Gastroesophageal sphincter (tissue), 3 donors: ENCODE measurements around the gene ADAMTSL3.

ENCODE experiments used
- EP300 ChIP-seq: sonication (generic); formaldehyde crosslinking; IDR thresholded peaks from one replicate; pipeline ENCODE4 v1.6.1; 2017; ENCODE audit warnings: antibody characterized with exemption, mild to moderate bottlenecking
- POLR2A ChIP-seq, 2 donors: fragments of 450-650 bp; IDR thresholded peaks; one replicate each; pipeline ENCODE4 v1.6.1; 2017; ENCODE audit warnings: antibody characterized with exemption in 2 of 2, mild to moderate bottlenecking in 2 of 2, moderate library complexity in 1 of 2
- TF ChIP-seq, protein P1 (sequence below), 4 experiments: fragments of 200-600 bp in 2 of 4; fragments of 450-650 bp in 2 of 4; sonication (generic) in 1 of 4; IDR thresholded peaks; one replicate each; pipeline ENCODE4 v1.5.1; 2017 to 2019; ENCODE audit warnings: antibody characterized with exemption in 4 of 4, mild to moderate bottlenecking in 2 of 4, moderate library complexity in 2 of 4

DNA sequence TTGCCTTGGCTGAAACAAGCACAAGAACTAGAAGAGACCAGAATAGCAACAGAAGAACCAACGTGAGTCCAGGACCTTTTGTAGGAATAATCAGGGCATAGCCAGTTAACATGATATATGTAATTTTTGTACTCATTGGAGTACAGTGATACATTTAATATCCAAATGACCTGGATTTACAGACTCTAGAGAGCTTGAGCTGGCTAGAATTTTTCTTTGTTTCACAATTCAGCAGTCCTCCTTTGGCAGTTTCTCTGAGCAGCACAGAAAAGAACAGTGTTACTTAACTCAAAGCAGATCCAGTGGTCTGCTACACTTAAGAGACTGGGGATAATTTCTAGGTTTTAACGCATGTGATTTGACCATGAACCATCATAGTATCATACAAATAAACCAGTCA, 245.7 kb downstream of the ADAMTSL3 start:
- TF ChIP-seq, protein P1, sequence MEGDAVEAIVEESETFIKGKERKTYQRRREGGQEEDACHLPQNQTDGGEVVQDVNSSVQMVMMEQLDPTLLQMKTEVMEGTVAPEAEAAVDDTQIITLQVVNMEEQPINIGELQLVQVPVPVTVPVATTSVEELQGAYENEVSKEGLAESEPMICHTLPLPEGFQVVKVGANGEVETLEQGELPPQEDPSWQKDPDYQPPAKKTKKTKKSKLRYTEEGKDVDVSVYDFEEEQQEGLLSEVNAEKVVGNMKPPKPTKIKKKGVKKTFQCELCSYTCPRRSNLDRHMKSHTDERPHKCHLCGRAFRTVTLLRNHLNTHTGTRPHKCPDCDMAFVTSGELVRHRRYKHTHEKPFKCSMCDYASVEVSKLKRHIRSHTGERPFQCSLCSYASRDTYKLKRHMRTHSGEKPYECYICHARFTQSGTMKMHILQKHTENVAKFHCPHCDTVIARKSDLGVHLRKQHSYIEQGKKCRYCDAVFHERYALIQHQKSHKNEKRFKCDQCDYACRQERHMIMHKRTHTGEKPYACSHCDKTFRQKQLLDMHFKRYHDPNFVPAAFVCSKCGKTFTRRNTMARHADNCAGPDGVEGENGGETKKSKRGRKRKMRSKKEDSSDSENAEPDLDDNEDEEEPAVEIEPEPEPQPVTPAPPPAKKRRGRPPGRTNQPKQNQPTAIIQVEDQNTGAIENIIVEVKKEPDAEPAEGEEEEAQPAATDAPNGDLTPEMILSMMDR (IDR thresholded peaks at IDR 0.05): no peak
- no peak for TF ChIP-seq POLR2A (IDR thresholded peaks at IDR 0.05)
- no peak for TF ChIP-seq EP300
